SU-DHL-6 (cell line): ENCODE data around the gene ASPHD2.

Source experiments
- EZH2phosphoT487 ChIP-seq: fragments of 200-600 bp; sonication (generic), shearing (Covaris generic); conservative IDR thresholded peaks from 2 replicates; pipeline ENCODE4 v1.6.1; 2018; ENCODE audit warnings: mild to moderate bottlenecking, antibody characterized with exemption, low read length, moderate library complexity, mixed read lengths
- TF ChIP-seq, protein P1 (sequence below): fragments of 200-600 bp; sonication (generic); IDR thresholded peaks from one replicate; pipeline ENCODE4 v1.5.1; 2017; ENCODE audit warnings: antibody characterized with exemption, mild to moderate bottlenecking, low read length, moderate library complexity; ENCODE audit not compliant: insufficient read depth, poor library complexity, severe bottlenecking

DNA sequence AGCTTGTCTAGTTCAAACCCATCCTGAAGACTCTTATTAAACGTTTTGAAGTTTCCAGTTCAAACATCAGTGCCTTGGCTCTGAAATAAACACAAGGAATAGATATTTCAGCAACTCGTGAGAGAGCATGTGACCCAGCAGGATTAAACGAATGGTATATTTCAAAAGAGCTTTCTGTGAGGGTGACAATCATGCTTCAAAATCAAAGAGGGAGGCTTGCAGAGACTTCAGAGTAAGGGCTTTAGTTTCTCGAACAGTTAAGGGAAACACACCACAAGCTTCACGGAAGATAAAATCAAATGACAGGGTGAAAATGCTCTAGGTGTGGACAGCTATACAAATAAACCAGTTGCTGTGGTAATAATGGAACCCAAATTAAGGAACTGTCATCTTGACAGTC, 53.1 kb downstream of the ASPHD2 start:
- TF ChIP-seq, protein P1, sequence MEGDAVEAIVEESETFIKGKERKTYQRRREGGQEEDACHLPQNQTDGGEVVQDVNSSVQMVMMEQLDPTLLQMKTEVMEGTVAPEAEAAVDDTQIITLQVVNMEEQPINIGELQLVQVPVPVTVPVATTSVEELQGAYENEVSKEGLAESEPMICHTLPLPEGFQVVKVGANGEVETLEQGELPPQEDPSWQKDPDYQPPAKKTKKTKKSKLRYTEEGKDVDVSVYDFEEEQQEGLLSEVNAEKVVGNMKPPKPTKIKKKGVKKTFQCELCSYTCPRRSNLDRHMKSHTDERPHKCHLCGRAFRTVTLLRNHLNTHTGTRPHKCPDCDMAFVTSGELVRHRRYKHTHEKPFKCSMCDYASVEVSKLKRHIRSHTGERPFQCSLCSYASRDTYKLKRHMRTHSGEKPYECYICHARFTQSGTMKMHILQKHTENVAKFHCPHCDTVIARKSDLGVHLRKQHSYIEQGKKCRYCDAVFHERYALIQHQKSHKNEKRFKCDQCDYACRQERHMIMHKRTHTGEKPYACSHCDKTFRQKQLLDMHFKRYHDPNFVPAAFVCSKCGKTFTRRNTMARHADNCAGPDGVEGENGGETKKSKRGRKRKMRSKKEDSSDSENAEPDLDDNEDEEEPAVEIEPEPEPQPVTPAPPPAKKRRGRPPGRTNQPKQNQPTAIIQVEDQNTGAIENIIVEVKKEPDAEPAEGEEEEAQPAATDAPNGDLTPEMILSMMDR: no peak
- no peak for TF ChIP-seq EZH2phosphoT487
